Measurements from ENCODE around the gene CREB1.

CREB1 gene

GRCh38 chr2:207543272-207543671, 13.5 kb downstream of the CREB1 start:
- no peak for DNase-seq

GRCh38 chr2:207546822-207547221, 17.1 kb downstream of the CREB1 start:
- no peak for DNase-seq

GRCh38 chr2:207549145-207549544, 19.4 kb downstream of the CREB1 start:
- no peak for DNase-seq

- no peak for DNase-seq
These were observed 28.3 kb downstream of the CREB1 start for GRCh38 chr2:207558079-207558491.

GRCh38 chr2:207561386-207562080, 31.8 kb downstream of the CREB1 start:
- no peak for DNase-seq

- DNase-seq: no peak
These were observed 36.2 kb downstream of the CREB1 start for GRCh38 chr2:207565736-207566500.

GRCh38 chr2:207567671-207568070, 37.9 kb downstream of the CREB1 start:
- no peak for DNase-seq

GRCh38 chr2:207571370-207571769, 41.6 kb downstream of the CREB1 start:
- no peak for DNase-seq

- DNase-seq: no peak
These were observed 55.2 kb downstream of the CREB1 start for GRCh38 chr2:207584952-207585351.

- DNase-seq: no peak
These were observed 57.5 kb downstream of the CREB1 start for GRCh38 chr2:207587305-207587704.

- DNase-seq: no peak
These were observed 59.4 kb downstream of the CREB1 start for GRCh38 chr2:207589143-207589542.

GRCh38 chr2:207593277-207593676, 63.5 kb downstream of the CREB1 start:
- DNase-seq: no peak

- DNase-seq: no peak
These were observed 64.5 kb downstream of the CREB1 start for GRCh38 chr2:207594264-207594663.

GRCh38 chr2:207594731-207595130, 65.0 kb downstream of the CREB1 start:
- DNase-seq: no peak

- no peak for DNase-seq
These were observed 69.9 kb downstream of the CREB1 start for GRCh38 chr2:207599636-207600035.

- no peak for DNase-seq
These were observed 70.5 kb downstream of the CREB1 start for GRCh38 chr2:207600231-207600630.

- no peak for DNase-seq
These were observed 72.0 kb downstream of the CREB1 start for GRCh38 chr2:207601774-207602173.

GRCh38 chr2:207603486-207603885, 73.7 kb downstream of the CREB1 start:
- no peak for DNase-seq

GRCh38 chr2:207606399-207606798, 76.6 kb downstream of the CREB1 start:
- no peak for DNase-seq

- DNase-seq: no peak
These were observed 77.1 kb downstream of the CREB1 start for GRCh38 chr2:207606829-207607228.

- DNase-seq: no peak
These were observed 83.0 kb downstream of the CREB1 start for GRCh38 chr2:207612714-207613113.

- DNase-seq: no peak
These were observed 85.1 kb downstream of the CREB1 start for GRCh38 chr2:207614824-207615223.

- no peak for DNase-seq
These were observed 86.4 kb downstream of the CREB1 start for GRCh38 chr2:207616185-207616584.

GRCh38 chr2:207617011-207617671, 87.4 kb downstream of the CREB1 start:
- no peak for DNase-seq
